Endothelial cell (in vitro differentiated cells): ENCODE measurements around the gene HSPB1. TPM values are rescaled to one million over a fixed set of nuclear protein-coding genes. Genes with fewer than 3 reads are reported as not detected.

Experiments
- DNase-seq: peaks from one replicate; pipeline ENCODE4 v3.0.0; 2021; ENCODE audit warnings: low spot score
- H3K27ac Mint-ChIP-seq: one replicate; pipeline ENCODE4 v1.8.0; 2021; ENCODE audit warnings: mixed read lengths, inconsistent platforms; ENCODE audit not compliant: unreplicated experiment
- H3K27me3 Mint-ChIP-seq: one replicate; pipeline ENCODE4 v1.8.0; 2021; ENCODE audit warnings: mild to moderate bottlenecking, moderate library complexity, mixed read lengths, inconsistent platforms; ENCODE audit not compliant: unreplicated experiment
- H3K36me3 Mint-ChIP-seq: one replicate; pipeline ENCODE4 v1.8.0; 2021; ENCODE audit warnings: mild to moderate bottlenecking, low read depth, mixed read lengths, inconsistent platforms; ENCODE audit not compliant: unreplicated experiment
- H3K4me1 Mint-ChIP-seq: one replicate; pipeline ENCODE4 v1.8.0; 2021; ENCODE audit warnings: mild to moderate bottlenecking, mixed read lengths, inconsistent platforms; ENCODE audit not compliant: unreplicated experiment
- H3K4me3 Mint-ChIP-seq: one replicate; pipeline ENCODE4 v1.8.0; 2021; ENCODE audit warnings: mild to moderate bottlenecking, mixed read lengths, inconsistent platforms; ENCODE audit not compliant: unreplicated experiment
- H3K9me3 Mint-ChIP-seq: one replicate; pipeline ENCODE4 v1.8.0; 2021; ENCODE audit warnings: mixed read lengths, inconsistent platforms; ENCODE audit not compliant: unreplicated experiment
- CTCF ChIP-seq: fragments of 200-600 bp; sonication (generic); IDR thresholded peaks from one replicate; pipeline ENCODE4 v1.5.0; 2021; ENCODE audit warnings: antibody characterized with exemption; ENCODE audit not compliant: unreplicated experiment
- long read RNA-seq: library from polyadenylated mRNA; unstranded; transcript quantifications from one replicate; pipeline ENCODE4 v2.0.0, GENCODE V29; 2020; ENCODE audit not compliant: unreplicated experiment
- total RNA-seq: library from RNA; stranded (reverse); fragmentation: NEBNext Ultra II Directional; extraction: Animal tissue kit (Norgen Biotek cat#: 25700); gene quantifications from one replicate; pipeline ENCODE4 v1.2.1, GENCODE V29; 2021; ENCODE audit not compliant: unreplicated experiment

Gene HSPB1
- 581 TPM for total RNA-seq
- long read RNA-seq, transcript HSPB1-201 (3 exons, 909 nt) = major isoform, 397 of 439 reads
- long read RNA-seq, transcript HSPB1-203 (2 exons, 1,455 nt) = minor isoform, 42 of 439 reads
- long read RNA-seq, partial matches to known transcripts = 0 of 439 reads
- long read RNA-seq, other reads (novel, unspliced or antisense) = 0 of 439 reads

DNA sequence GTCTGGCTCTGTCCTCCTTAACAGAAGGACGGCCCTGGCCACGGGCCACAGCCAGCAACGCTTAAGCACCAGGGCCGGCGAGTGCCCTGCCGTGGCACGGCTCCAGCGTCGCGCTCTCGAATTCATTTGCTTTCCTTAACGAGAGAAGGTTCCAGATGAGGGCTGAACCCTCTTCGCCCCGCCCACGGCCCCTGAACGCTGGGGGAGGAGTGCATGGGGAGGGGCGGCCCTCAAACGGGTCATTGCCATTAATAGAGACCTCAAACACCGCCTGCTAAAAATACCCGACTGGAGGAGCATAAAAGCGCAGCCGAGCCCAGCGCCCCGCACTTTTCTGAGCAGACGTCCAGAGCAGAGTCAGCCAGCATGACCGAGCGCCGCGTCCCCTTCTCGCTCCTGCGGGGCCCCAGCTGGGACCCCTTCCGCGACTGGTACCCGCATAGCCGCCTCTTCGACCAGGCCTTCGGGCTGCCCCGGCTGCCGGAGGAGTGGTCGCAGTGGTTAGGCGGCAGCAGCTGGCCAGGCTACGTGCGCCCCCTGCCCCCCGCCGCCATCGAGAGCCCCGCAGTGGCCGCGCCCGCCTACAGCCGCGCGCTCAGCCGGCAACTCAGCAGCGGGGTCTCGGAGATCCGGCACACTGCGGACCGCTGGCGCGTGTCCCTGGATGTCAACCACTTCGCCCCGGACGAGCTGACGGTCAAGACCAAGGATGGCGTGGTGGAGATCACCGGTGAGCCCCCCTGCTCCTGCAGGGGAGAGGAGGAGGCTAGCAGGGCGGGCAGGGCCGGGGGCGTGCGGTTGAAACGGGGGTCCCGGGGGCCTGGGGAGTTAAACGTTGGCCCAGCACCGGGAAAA is at the start of gene HSPB1:
TSS of gene HSPB1 (plus strand) at position 327 of the 855 bp plus-strand sequence. CDS start at position 367, 40 bp downstream.
- H3K9me3 Mint-ChIP-seq = no peaks in the 10 kb centered on the region
- TF ChIP-seq CTCF = no peak
- peaks cover 5% of the 10 kb centered on the region for H3K36me3 Mint-ChIP-seq
- DNase-seq = peak; percentile 76
- H3K27me3 Mint-ChIP-seq = peaks cover 15% of the 10 kb centered on the region
- H3K4me3 Mint-ChIP-seq = peak within 1 kb of the TSS; percentile 93
- H3K4me1 Mint-ChIP-seq = peaks cover 20% of the 10 kb centered on the region
- H3K27ac Mint-ChIP-seq = peak within 1 kb of the TSS; percentile 84

GRCh38 chr7:76254781-76255180 is 47.7 kb upstream of the HSPB1 start:
- Mint-ChIP-seq H3K4me1 (no peaks in the 10 kb centered on the region), H3K36me3 (no peaks in the 10 kb centered on the region), H3K27me3 (peaks cover 3% of the 10 kb centered on the region), H3K27ac (no peak overlapping the region), H3K4me3 (no peak overlapping the region), H3K9me3 (no peaks in the 10 kb centered on the region)
- DNase-seq = no peak
- TF ChIP-seq CTCF = no peak

GRCh38 chr7:76257973-76258372 is 44.5 kb upstream of the HSPB1 start:
- Mint-ChIP-seq H3K36me3 (no peaks in the 10 kb centered on the region), H3K27me3 (peaks cover 3% of the 10 kb centered on the region), H3K27ac (no peak overlapping the region), H3K4me3 (no peak overlapping the region), H3K9me3 (no peaks in the 10 kb centered on the region), H3K4me1 (no peaks in the 10 kb centered on the region)
- no peak for DNase-seq
- no peak for TF ChIP-seq CTCF

DNA sequence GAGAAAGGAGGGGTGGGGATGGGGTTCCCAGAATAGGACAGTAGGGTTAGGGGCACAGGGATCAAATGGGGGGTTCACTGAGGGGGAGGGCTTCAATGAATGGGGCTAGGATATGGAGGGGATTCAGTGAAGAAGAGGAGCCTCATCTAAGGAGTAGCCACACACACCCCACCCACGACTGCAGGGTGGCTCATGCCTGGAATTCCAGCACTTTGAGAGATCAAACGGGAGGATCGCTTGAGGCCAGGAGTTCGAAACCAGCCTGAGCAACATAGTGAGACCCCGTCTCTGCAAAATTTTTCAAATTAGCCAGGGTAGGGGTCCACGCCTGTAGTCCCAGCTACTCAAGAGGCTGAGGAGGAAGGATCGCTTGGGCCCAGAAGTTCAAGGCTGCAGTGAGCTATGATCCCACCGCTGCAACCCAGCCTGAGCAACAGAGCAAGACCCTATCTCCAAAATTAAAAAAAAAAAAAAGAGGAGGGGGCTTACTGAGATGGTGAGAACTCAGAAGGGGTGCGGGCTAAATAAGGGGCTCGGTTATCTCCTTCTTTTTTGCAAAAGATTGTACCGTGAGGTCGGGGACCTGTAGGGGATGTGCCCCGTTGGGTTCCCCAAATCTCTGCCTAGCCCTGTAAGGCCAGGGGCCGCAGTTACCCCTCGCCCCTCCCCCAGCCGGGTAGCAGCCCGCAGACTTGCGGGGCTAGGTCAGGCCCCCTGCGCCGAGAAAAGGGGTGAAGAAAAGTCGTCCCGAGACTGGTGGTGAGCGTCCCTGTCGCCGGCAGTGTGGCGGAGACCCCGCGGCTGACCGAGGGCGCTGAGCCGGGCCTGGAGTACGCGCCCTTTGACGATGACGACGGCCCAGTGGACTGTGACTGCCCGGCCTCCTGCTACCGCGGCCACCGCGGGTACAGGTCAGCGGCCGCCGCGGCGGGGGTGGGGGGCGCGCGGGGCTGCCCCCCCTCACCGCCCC is 43.1 kb upstream of the HSPB1 start:
- Mint-ChIP-seq H3K36me3 (no peaks in the 10 kb centered on the region), H3K4me3 (no peak overlapping the region), H3K9me3 (no peaks in the 10 kb centered on the region), H3K27ac (no peak overlapping the region), H3K27me3 (peaks cover 3% of the 10 kb centered on the region), H3K4me1 (no peaks in the 10 kb centered on the region)
- DNase-seq = no peak
- TF ChIP-seq CTCF = no peak
